ENCODE measurements around the gene RTF2.

Gene RTF2

GRCh38 chr20:56465997-56466396, 2.4 kb upstream of the RTF2 start:
- Histone ChIP-seq H3K4me1 (peaks cover 4% of the 10 kb centered on the region), H3K79me2 (peaks cover 11% of the 10 kb centered on the region), H3K9ac (no peak overlapping the region), H3K27ac (no peak overlapping the region), H3K27me3 (ENCODE audit: control insufficient read depth, insufficient read depth, low read length) (no peaks in the 10 kb centered on the region), H3K4me3 (ENCODE audit: low read depth, low read length) (no peak overlapping the region), H3K9me3 (ENCODE audit: control insufficient read depth, low read length) (no peaks in the 10 kb centered on the region), H2AFZ (no peak overlapping the region), H3K4me2 (ENCODE audit: low read length) (no peak overlapping the region), H3K36me3 (ENCODE audit: control insufficient read depth, insufficient read depth, low read length) (no peaks in the 10 kb centered on the region)
- no peak for TF ChIP-seq CTCF (IDR thresholded peaks at IDR 0.05)

- Histone ChIP-seq H3K9me3 (ENCODE audit: control insufficient read depth, low read length) (no peaks in the 10 kb centered on the region), H2AFZ (peak overlapping the region; percentile 94), H3K27ac (peak overlapping the region; percentile 72), H3K9ac (no peak overlapping the region), H3K79me2 (peaks cover 11% of the 10 kb centered on the region), H3K4me3 (ENCODE audit: low read depth, low read length) (peak overlapping the region; percentile 100), H3K36me3 (ENCODE audit: control insufficient read depth, insufficient read depth, low read length) (no peaks in the 10 kb centered on the region), H3K4me1 (peaks cover 4% of the 10 kb centered on the region), H3K27me3 (ENCODE audit: control insufficient read depth, insufficient read depth, low read length) (no peaks in the 10 kb centered on the region), H3K4me2 (ENCODE audit: low read length) (peak overlapping the region; percentile 98)
- no peak for TF ChIP-seq CTCF (IDR thresholded peaks at IDR 0.05)
Measured at GRCh38 chr20:56467968-56468315, 485 bp upstream of the RTF2 start.

GRCh38 chr20:56469077-56469449, 636 bp downstream of the RTF2 start:
- Histone ChIP-seq H2AFZ (peak overlapping the region; percentile 94), H3K4me2 (ENCODE audit: low read length) (peak overlapping the region; percentile 98), H3K36me3 (ENCODE audit: control insufficient read depth, insufficient read depth, low read length) (no peaks in the 10 kb centered on the region), H3K4me3 (ENCODE audit: low read depth, low read length) (peak overlapping the region; percentile 100), H3K9me3 (ENCODE audit: control insufficient read depth, low read length) (no peaks in the 10 kb centered on the region), H3K9ac (no peak overlapping the region), H3K27me3 (ENCODE audit: control insufficient read depth, insufficient read depth, low read length) (no peaks in the 10 kb centered on the region), H3K27ac (peak overlapping the region; percentile 72), H3K79me2 (peaks cover 11% of the 10 kb centered on the region), H3K4me1 (peaks cover 4% of the 10 kb centered on the region)
- no peak for TF ChIP-seq CTCF (IDR thresholded peaks at IDR 0.05)

- Histone ChIP-seq H3K36me3 (ENCODE audit: control insufficient read depth, insufficient read depth, low read length) (no peaks in the 10 kb centered on the region), H3K4me2 (ENCODE audit: low read length) (no peak overlapping the region), H3K79me2 (peaks cover 35% of the 10 kb centered on the region), H3K9me3 (ENCODE audit: control insufficient read depth, low read length) (no peaks in the 10 kb centered on the region), H3K27me3 (ENCODE audit: control insufficient read depth, insufficient read depth, low read length) (no peaks in the 10 kb centered on the region), H2AFZ (no peak overlapping the region), H3K27ac (no peak overlapping the region), H3K4me3 (ENCODE audit: low read depth, low read length) (no peak overlapping the region), H3K9ac (no peak overlapping the region), H3K4me1 (no peaks in the 10 kb centered on the region)
- TF ChIP-seq CTCF (IDR thresholded peaks at IDR 0.05) = no peak
Measured at GRCh38 chr20:56483970-56484369, 15.5 kb downstream of the RTF2 start.

GRCh38 chr20:56487216-56487615, 18.8 kb downstream of the RTF2 start:
- Histone ChIP-seq H3K27me3 (ENCODE audit: control insufficient read depth, insufficient read depth, low read length) (no peaks in the 10 kb centered on the region), H3K27ac (no peak overlapping the region), H3K4me1 (no peaks in the 10 kb centered on the region), H3K9ac (no peak overlapping the region), H3K4me3 (ENCODE audit: low read depth, low read length) (no peak overlapping the region), H3K79me2 (peaks cover 44% of the 10 kb centered on the region), H3K4me2 (ENCODE audit: low read length) (no peak overlapping the region), H2AFZ (no peak overlapping the region), H3K36me3 (ENCODE audit: control insufficient read depth, insufficient read depth, low read length) (no peaks in the 10 kb centered on the region), H3K9me3 (ENCODE audit: control insufficient read depth, low read length) (no peaks in the 10 kb centered on the region)
- TF ChIP-seq CTCF (IDR thresholded peaks at IDR 0.05) = no peak
